GM15510 (cell line): ENCODE measurements around the gene SPOCK1.

Experiments used
- POLR2A ChIP-seq: IDR thresholded peaks from 3 replicates; pipeline ENCODE4 v1.6.1; 2011; ENCODE audit warnings: borderline replicate concordance; ENCODE audit not compliant: insufficient read length; ENCODE audit errors: extremely low read depth

Gene SPOCK1

DNA sequence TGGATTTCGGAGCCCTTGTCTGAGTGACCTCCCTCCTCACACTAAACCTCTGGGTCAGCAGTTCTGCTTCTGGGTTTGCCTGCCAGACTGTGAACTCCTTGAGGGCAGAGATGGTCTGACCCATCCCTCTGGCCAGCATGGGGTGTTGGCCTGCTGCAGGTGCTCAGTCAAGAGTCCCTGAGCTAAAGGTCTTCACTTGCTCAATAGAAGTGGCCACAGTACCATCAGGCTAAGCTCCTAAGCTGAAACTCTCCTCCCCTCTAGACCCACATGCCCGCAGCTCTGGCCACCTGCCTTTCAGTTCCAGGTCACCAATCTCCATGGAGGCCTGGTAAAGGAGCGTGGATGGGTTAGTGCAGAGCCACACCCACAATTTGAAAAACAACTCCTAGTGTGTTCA lies 316.6 kb downstream of the SPOCK1 start:
- no peak for TF ChIP-seq POLR2A

DNA sequence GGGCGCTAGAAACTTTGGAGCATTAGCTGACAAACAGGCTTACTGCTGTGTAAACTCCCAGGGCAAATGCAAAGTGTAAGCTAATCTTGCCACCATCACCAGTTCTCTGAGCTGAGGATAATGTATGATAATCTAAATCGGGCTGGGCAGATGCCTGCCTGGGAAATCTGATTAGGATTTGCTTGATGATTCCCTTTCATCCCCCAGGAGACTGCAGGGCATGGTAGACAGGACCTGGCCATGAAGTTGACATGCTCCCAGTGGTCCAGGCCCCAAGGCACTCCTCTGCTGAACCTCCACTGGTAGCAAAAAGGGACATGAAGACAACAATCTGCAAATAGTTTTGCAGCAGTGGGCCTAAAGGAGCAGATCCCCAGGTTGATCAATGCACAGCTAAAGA lies 317.5 kb downstream of the SPOCK1 start:
- TF ChIP-seq POLR2A = no peak

DNA sequence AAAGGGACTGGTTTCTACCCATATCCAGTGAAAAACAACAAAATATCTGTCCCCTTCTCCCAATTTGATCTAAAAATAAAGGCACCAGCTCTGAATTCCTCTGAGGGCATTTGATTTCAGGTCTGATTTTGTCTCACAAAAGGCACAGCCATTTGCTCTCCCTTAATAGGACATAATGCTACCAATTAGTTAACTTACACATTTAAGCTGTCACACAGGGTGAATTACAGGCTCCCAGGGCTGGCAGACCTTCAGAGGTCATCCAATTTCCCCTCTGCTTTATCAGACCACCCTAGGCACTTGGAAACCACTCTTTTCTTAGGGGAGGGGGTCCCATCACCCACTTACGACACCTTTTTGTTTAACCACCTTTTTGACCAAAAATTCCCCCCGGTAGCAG lies 319.9 kb downstream of the SPOCK1 start:
- TF ChIP-seq POLR2A = no peak

DNA sequence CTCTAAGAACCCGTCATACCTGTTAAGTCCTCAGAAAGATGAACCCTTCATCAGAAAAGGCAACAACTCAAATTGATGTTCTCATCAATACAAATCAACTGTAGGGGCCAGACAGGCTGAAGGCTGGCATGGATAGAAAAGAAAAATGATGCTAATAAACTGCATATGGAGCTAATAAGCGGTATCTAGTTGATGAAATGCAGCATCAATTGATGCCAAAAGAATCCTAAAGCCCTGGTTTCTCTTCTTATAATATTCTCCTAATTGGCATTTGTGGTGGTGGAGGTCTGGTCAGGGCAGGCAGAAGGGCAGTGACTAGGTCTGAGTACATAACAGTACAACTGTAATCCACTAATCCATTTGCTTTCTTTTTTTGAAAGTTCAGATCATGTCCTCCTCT lies 322.5 kb downstream of the SPOCK1 start:
- TF ChIP-seq POLR2A = no peak

DNA sequence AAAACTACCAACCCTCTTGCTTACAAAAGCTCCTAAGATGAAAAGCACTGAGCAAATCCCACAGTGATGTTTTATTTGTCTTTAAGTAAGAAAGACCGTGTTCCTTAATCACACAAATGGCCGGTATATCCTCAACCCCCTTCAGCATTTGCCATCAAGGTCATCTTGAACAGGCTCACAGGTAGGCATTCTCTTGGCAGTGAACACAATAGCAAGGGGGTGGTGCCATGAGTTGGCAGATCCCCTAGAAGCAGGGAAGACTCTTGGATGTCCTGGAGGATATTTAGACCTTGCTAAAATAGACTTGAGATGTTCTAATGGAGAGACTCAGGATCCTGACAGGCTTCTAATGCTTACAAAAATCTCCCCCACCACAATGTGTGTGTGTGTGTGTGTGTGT lies 323.0 kb downstream of the SPOCK1 start:
- no peak for TF ChIP-seq POLR2A

DNA sequence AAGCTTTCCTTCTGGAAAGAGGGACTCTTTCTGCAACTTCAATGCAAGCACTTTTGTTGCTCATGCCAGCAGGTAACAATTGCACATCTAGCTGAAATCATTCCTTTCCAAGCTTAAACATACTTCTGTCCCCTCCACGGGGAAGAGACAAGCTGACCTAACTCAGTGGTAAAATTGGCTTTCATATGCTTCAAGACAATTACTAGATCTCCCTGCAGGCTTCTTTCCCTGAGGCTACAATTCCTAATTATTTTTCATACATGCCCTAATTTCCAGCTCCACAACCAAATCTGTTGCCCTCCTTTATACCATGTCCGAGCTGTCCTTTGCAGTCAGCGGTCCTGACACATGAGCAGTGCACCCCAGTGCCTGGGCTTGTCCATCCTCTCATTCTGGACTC lies 324.9 kb downstream of the SPOCK1 start:
- no peak for TF ChIP-seq POLR2A

DNA sequence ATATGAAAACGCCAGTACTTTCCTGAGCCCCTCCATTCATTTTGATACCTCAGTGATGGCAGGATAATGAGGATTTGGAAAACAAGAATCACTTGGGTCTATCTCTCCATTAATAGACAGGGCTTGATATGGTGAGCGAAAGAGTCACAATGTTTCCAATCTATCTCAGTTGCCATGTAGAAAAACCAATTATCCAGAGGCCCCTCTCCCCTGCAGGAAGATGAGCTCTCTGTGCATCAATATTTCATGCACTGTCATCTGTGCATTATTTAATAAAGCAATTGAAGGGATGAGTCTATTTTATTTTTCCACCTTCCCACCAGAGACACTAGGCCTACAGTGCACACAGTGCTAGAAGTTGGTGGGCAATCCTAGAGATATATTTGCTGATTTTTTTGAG lies 326.9 kb downstream of the SPOCK1 start:
- TF ChIP-seq POLR2A = no peak

DNA sequence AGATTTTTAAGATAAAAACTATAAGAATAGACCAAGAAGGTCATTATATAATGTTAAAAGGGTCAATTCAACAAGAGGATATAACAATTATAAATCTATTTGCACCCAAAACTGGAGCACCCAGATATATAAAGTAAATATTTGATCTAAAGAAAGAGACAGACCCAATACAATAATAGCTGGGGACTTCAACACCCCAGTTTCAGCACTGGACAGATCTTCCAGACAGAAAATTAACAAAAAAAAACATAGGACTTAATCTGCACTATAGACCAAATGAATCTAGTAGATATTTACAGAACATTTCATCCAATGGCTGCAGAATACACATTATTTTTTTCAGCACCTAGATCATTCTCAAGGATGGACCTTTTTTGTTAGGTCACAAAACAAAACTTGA lies 331.9 kb downstream of the SPOCK1 start:
- no peak for TF ChIP-seq POLR2A

DNA sequence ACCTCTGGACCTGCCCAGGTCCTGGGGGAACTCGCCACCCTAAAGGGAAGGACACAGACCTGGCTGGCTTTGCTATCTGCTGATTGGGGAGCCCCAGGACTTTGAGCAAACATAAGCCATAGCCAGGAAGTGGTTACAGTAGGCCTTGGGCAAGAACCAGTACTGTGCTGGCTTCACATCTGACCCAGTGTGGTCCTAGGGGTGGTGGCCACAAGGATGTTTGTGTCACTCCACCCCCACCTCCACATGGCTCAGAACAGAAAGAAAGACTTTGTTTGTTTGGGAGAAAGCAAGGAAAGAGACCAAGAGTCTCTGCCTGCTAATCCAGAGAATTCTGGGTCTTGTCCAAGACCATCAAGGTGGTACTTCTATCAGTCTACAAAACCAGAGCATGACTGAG lies 334.2 kb downstream of the SPOCK1 start:
- TF ChIP-seq POLR2A = no peak

DNA sequence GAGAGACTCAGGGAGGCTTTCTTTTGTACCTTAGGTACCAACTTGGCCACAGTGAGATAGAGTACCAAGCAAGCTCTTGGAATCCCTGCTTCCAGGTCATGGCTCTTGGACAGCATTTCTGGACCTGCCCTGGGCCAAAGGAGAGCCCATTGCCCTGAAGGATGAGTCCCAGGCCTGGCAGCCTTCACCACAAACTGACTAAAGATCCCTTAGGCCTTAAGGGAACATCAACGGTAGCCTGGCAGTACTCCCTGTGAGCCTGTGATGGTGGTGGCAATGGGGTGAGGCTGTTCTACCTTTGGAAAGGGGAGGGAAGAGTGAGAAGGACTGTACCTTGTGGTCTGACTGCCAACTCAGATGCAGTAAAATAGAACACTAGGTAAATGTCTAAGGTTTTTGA lies 334.6 kb downstream of the SPOCK1 start:
- no peak for TF ChIP-seq POLR2A

DNA sequence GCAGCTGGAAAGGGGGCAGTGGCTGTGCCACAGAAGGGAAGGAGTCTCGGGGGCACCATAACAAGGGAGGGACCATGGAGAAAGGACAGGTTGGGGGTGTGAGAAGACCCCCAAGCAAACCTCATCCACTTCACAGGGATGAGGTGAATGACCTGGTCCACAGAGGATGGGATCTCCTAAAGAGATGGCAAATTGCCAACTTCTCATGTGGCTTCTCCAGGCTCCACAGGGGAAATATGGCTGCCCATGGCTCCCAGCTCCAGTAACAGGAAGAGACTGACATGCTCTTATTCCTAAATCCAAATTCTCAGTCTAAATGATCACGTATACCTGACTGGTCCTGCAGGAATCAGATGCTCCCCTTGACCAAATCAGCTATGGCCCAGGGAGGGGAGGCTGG lies 340.4 kb downstream of the SPOCK1 start:
- TF ChIP-seq POLR2A = no peak

DNA sequence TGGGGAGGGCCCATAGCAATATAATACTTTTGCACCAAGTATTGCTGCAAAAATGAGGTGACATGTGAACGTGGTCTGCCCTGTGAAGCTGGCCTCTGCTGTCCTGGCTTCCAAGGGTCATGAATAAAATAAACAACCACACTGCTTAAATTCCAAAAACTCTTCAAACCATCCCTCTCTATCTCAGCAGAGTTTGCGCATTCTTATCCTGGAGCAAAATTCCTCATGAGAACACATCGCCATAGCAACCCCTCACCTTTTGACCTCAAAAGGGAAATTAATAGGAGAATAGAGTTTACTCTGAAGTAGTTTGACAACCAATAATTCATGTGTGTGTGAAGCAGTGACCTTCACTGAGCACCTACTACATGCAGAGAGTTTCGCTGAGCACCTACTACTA lies 342.9 kb downstream of the SPOCK1 start:
- no peak for TF ChIP-seq POLR2A

DNA sequence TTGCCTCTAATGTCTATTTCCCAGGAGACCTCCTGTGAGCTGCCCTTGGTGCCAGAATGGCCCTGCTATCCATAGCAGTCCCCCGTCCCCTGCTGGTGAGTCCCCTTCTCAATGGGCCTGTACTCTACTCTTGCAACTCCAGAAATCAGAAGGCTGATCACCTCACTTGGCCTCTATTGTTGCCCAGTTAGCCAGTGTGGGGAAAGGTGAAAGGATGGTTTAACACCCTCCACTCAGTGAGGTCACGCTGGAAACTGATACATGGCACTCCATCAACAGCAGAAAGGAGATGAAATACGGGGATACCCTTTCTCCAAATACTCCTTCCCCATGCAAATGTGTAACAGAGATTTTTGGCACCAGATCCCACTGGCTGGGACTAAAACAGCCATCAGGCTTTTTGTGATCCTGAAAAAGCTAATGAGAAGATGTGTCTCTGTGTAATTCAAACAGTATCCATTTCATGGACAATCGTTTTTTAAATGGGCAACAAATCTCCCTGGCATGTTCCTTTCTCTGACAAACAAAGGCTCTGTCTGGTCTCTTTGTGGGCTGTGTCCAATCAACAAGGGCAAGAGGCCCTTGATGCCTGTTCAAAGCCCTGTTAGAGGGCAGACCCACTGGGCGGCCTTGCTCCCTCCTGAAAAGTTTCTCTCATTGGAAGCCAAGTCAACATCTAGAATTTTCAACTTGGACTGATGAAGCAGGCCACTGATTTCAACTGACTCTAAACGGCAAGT lies 343.7 kb downstream of the SPOCK1 start:
- no peak for TF ChIP-seq POLR2A

DNA sequence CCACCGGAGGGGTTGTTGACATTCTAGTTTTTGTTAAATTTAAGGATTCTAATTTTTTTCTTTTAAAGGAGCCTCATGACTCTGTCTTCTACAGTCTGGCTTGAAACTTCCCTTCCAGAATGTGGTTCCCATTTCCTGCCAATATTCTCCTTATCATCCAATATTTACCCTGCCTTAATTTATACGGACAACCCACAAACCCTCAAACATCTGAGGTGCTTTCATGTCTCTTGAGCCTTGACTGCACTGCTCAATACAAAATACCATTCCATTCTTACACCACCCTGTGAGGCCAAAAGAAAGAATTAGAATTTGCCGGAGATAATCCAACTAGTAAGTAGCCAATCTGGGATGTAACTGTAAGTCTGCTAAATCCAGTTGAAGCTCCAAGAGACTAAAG lies 346.5 kb downstream of the SPOCK1 start:
- no peak for TF ChIP-seq POLR2A

DNA sequence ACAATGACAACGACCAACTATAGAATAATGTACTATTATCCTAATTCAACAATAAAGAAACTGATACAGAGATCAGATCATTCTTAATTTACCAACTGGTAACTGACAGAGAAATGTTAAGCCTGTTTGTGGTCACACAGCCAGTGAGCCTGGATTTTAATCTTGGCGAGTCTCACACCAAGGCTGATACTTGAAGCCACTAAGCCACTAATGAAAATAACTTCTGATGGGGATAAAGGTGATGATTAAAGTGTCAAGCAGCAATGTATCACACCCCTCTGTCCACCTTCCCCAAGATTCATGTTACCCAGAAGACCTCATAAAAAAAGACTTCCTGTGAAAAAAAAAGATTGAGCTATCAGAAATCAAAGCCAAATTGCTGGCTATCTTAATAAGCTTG lies 350.5 kb downstream of the SPOCK1 start:
- TF ChIP-seq POLR2A = no peak

DNA sequence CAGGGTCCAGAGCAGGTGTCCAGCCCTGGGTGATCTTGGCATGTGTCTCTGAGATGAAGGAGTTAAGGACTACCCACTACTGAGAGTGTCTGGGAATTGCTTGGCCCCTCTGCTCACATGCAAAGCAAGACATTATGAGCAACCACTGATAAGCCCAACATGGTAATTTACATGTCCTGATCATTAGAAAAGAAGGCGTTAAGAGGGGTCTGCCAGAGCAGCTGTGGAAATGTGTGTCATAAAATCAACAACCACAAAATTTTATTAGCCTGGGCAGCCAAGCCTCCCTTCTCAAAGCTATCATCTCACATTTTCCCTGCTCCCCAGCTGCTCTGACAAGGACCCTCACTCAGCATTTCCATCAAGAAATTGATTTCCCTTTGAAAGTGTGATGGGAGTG lies 351.0 kb downstream of the SPOCK1 start:
- TF ChIP-seq POLR2A = no peak

DNA sequence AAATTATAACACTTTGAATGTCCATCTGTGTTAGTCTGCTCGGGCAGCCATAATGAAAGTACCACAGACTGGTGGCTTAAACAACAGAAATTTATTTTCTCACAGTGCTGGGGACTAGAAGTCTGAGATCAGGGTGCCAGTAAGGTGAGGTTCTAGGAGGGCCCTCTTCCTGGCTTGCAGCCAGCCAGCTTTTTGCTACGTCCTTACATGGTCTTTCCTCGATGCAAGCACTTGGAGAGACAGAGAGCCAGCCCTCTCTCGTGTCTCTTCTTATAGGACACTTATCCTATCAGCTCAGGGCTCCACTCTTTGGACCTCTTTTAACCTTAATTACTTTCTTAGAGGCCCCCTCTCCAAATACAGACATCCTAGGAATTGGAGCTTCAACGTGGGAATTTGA lies 351.8 kb downstream of the SPOCK1 start:
- no peak for TF ChIP-seq POLR2A

DNA sequence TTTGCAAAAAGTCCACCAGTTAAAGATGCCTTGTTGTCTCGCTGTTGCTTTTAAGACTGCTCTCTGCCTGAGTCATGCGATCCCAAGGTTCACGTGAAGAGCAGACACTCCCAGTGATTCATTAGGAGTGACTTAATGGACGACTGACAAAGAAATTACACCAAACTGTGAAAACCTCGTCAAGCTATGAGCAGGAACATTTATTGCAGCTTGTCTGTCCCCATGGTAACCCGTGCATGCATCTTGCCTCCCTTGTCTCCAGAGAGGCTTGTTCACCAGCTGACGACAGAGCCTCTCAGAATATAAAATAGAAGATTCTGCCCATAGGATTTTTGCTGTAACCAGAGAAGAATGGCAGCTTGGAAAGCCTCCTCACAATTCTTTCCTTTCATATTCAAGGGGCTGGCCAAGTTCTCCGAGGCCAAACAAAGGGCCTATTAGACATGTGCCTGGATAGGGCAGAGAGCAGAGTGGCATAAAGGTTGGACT lies 352.7 kb downstream of the SPOCK1 start:
- no peak for TF ChIP-seq POLR2A

DNA sequence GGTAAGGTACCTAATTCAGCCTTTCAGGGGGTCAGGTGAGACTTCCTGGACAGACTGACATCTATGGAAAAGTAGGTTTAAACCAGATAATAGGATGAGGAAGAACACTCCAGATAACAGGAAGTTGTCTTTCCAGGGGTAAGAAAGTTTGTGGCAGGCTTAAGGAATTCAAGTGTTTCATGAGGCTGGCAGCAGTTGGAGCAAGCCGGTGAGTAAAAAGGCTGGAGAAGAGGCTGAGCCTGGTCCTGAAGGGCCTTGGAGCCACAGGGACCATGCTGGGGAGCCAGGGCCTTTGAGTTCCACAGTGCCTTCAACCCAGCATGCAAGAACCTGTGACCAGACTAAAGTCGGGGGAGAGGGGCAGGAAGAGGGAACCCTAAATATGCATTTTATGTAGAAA lies 353.4 kb downstream of the SPOCK1 start:
- no peak for TF ChIP-seq POLR2A
